ENCODE results near the gene PRKAR1A.
"Not testable (repeated sequence)": the region's sequence is repeated elsewhere in the genome, so short reads cannot be mapped to it uniquely, and the experiment has no call there.

PRKAR1A gene

GRCh38 chr17:68581863-68582645 lies 69.8 kb downstream of the PRKAR1A start:
- no peak for DNase-seq

- DNase-seq: not testable (repeated sequence)
Measured at GRCh38 chr17:68582867-68583266, 70.6 kb downstream of the PRKAR1A start.

GRCh38 chr17:68584581-68585303 lies 72.5 kb downstream of the PRKAR1A start:
- DNase-seq: no peak

GRCh38 chr17:68585643-68586042 lies 73.4 kb downstream of the PRKAR1A start:
- DNase-seq: no peak

GRCh38 chr17:68587026-68587425 lies 74.8 kb downstream of the PRKAR1A start:
- no peak for DNase-seq

- DNase-seq: no peak
Measured at GRCh38 chr17:68587847-68588246, 75.6 kb downstream of the PRKAR1A start.

GRCh38 chr17:68588362-68588761 lies 76.1 kb downstream of the PRKAR1A start:
- DNase-seq: no peak

- DNase-seq: no peak
Measured at GRCh38 chr17:68589086-68589485, 76.9 kb downstream of the PRKAR1A start.

GRCh38 chr17:68591583-68591982 lies 79.4 kb downstream of the PRKAR1A start:
- no peak for DNase-seq

- no peak for DNase-seq
Measured at GRCh38 chr17:68592009-68592408, 79.8 kb downstream of the PRKAR1A start.

GRCh38 chr17:68592682-68593641 lies 80.7 kb downstream of the PRKAR1A start:
- no peak for DNase-seq

GRCh38 chr17:68594552-68594951 lies 82.3 kb downstream of the PRKAR1A start:
- no peak for DNase-seq

GRCh38 chr17:68595496-68595895 lies 83.3 kb downstream of the PRKAR1A start:
- no peak for DNase-seq

- DNase-seq: no peak
Measured at GRCh38 chr17:68595986-68596385, 83.8 kb downstream of the PRKAR1A start.

GRCh38 chr17:68596411-68596945 lies 84.2 kb downstream of the PRKAR1A start:
- DNase-seq: no peak

- no peak for DNase-seq
Measured at GRCh38 chr17:68598074-68598473, 85.8 kb downstream of the PRKAR1A start.

GRCh38 chr17:68598545-68598961 lies 86.3 kb downstream of the PRKAR1A start:
- no peak for DNase-seq

GRCh38 chr17:68599091-68599490 lies 86.9 kb downstream of the PRKAR1A start:
- DNase-seq: no peak

- DNase-seq: no peak
Measured at GRCh38 chr17:68599552-68600066, 87.4 kb downstream of the PRKAR1A start.

GRCh38 chr17:68600067-68600930 lies 88.1 kb downstream of the PRKAR1A start:
- DNase-seq: no peak

All from activated gamma-delta T cell treated with Interleukin-2 at 50 U/mL for 16 hours (primary cell).